CD4-positive, alpha-beta T cell treated with Interferon gamma for 1 hour (primary cell): ENCODE measurements around the gene C5orf63.
"Not testable (repeated sequence)": the region's sequence is repeated elsewhere in the genome, so short reads cannot be mapped to it uniquely, and the experiment has no call there.

ENCODE experiments used
- DNase-seq: peaks from one replicate; pipeline ENCODE4 v3.0.0-alpha.2; 2020

Gene C5orf63

DNA sequence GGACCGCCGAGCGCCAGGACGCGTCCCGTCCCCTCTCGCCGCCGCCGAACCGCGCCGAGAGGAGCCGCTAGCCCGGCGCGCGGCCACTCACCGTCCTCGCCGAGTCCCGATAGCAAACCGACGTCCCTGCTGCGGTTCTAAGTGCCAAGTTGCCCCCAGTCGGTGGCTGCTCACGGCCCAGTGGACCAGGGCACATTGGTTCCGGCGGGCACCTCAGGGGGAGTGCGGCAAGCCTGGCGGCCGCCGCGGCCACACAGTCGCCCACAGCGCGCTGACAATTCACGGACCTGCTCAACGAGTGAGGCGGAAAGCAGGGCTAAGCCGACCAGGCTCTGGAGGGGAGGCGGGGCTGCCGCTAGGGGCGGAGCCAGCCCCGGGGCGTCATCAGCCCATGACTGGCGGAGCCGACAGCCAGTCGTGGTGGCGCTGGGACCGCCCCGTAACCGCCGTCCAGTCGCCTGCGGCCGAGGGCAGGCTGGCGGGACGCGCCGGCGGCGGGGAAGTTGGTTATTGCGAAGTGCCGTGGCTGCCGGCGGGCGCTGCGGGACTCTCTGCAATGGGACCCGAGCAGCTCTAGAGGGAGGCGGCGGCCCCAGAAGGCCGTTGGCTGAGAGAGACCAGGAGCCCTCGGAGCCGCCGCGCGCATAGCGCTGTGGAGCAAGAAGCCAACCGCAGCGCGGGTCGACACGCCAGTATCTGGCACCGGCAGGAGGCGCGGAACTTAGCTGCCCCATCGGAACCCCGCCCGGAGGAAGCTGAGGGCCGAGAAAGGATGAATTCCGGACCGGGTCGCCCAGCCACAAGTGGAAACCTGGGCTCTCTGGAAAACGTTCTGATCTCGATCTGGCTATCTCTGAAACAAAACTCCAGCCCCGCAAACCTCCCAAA lies 42.8 kb downstream of the C5orf63 start, which contains the start of gene MARCHF3:
Gene MARCHF3, minus strand, starts transcription at position 300 of the 888 bp plus-strand sequence. CDS start 112,387 bp downstream, outside the sequence.
- DNase-seq: peak; percentile 95

DNA sequence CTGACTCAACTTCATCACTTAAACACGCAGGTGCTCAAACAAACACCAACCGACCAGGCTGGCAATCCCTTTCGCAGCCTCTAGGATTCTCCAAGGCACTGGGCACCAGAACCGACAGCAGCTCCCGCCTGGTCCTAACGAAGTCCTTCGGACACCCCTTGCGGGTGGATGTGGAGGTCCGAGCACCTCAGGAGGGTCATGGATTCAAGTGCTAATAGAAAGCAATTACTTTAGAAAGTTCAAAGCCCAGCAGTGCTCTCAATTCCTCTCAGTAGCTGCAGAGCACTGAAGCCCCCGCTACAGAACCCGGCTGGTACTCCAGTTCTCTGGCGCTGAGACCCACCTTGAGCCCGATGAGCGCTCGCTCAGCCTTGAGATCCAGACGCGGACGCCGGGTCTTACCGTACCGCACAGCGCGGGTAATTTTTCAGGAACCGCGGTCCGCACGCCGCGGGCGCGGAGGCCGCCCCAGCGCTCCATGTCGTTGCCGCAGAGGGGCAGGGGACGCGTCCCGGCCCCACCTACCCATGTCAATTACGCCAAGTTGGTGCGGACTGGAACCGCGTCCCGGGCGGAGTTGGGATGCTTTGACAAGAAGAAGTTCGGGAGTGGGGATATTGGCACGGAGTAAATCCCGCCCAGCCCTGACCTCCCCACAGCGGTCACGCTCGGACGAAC lies 43.6 kb downstream of the C5orf63 start:
- DNase-seq: peak; percentile 26

DNA sequence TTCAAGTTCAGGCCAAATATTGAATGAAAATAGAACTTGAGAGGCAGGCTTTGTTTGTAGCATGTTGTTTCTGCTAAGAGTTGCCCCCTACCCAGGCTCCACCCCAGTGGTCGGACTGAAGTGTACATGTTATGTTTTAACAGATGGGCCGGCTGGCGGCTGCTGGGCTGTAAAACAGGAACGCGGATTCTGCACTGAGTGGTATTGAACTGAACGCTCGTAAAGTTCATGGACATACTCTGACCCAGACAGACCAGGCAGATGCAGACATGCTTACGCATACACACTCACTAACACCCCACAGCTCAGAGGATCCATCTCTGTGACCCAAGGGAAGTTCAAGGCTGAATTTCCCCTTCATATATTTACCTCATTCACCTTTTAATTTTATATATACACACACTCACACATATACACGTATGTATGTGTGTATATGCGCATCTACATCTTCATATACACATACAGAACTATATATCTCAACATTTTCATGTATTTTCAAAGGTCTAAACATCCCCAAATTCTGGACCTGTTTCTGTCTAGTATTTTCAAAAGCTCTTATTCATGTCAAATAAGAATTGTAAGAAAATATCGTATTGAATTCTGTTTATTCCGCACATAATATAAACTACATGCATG lies 44.4 kb downstream of the C5orf63 start:
- DNase-seq: peak; percentile 7

DNA sequence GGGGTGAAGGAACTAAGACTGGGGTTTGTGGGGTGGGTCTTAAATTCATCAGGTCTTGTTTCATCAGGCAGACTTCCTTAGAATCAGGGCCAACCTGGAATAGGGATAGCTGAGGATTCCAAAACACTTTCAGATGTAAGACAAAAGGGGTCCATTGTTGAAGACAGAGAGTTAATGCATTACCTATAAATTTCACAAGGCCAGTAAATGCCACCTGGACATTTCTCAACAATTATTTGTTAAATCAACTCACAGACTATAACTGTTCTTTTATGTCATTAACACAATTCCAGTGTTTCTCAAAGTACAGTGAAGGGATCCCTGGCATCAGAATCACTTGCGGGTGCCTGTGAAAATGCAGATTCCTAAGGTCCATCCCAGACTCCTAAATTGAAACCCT lies 45.8 kb downstream of the C5orf63 start:
- no peak for DNase-seq

DNA sequence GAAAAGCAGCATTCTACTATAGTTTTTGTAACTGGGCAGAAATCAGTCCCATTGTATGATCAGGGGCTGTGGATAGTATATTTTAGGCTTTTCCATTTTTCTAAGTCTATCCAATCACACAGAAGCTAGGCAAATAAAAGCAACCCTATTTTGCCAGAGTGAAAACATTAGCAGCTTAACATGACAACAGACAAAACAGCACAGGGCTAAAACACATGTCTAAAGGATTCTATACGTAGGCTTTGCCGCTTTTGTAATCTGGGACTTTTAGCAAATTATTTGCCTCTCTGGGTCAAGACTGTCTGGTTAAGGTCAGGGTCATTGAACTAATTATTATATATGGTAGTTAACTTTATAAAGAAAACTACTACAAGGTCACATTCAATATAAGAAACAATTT lies 47.1 kb downstream of the C5orf63 start:
- DNase-seq: no peak

DNA sequence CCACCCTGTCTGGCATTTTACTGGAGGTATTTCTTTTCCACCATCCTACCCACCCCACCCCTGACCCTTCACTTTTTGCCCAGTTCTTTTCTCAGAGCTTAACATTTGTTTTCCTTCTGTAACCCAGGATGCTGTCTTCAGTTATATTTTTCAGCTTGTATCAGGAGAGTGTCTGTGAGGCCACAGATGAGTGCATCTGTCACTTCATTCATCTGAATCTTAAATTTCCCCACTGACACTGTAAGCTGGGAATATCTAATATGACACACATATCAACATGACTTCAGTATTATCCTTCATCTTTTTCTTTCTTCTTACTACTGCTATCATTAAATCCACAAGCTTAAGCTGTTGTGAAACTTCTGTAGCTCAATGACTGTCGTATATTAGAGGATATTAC lies 47.8 kb downstream of the C5orf63 start:
- no peak for DNase-seq

DNA sequence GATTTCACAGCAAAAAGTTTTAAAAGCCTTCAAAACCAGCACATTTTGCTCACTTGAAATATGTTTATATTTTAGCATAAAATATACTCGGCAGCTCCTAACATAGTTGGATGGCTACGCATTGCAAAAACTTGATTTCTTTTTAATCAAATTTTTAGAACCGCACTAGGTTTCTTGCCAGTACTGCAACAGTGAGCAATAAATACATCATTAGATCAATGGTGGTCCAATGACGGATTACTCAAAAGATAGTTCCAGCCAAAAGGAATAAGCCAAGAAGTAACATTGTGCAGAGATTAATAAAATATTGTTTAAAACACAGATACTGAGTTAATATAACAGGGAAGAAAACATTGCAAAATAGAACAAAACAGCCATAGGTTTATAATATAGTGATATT lies 48.5 kb downstream of the C5orf63 start:
- DNase-seq: no peak

DNA sequence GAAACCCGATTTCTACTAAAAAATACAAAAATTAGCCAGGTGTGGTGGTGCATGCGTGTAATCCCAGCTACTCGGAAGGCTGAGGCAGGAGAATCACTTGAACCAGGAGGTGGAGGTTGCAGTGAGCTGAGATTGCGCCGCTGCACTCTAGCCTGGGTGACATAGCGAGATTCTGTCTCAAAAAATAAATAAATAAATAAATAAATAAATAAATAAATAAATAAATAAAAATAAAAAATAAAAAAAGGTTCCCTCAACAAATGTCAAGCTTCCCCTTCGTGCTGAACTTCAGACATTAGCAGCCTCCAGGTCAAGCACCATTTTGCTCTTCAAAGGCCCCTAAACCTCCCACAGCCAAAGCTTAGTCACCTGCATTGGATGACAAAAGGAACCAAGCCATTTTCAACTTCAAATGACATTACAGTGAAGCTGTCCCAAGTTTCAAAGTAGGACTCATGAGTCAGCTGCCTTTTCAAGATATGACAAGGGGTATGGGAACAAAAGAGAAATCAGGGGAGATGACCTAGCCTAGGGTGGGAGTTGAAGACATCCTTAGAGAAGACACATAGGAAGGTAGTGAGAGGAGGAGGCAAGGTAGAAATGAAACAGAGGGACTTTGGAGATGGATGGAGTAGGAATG lies 49.6 kb downstream of the C5orf63 start:
- DNase-seq: not testable (repeated sequence)

DNA sequence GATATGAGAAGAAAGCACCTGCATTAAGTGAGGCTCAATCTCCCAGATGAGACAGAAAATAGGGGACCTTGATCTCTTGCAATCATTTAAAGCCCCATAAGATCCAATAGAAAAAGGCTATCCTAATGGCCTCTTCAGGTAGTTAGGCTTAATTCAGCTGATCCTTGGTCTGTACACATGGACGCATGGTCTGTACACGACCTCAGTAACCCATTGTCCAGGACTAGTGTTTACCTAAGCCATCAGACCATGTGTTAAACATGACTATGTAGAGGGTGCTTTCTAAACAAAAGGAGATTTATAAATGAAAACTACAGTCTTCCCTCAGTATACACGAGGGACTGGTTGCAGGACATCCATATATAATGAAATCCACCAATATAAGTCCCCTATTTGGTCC lies 50.5 kb downstream of the C5orf63 start:
- DNase-seq: no peak

DNA sequence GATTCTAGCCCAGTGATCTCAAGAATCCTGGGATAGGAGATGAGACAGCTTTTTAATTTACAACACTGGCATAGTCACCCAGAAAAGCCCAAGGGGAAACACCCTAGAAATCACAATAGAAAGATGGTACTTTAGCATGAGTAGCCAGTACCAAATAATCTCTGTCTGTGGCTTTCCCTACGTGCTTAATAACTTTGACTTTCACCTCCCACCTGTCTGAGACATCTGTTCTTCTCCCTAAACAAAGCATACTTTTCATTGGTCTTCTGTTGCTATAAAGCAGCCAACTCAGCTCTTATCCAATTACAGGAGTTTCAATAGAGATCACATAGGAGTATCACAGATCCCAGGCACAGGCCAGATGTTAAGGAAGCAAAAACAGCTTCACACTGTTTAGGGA lies 53.4 kb downstream of the C5orf63 start:
- DNase-seq: no peak

DNA sequence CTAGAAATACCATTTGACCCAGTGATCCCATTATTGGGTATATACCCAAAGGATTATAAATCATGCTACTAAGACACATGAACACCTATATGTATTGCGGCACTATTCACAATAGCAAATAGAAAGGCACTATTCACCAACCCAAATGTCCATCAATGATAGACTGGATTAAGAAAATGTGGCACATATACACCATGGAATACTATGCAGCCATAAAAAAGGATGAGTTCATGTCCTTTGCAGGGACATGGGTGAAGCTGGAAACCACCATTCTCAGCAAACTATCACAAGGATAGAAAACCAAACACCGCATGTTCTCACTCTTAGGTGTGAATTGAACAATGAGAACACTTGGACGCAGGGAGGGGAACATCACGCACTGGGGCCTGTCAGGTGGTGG lies 56.6 kb downstream of the C5orf63 start:
- not testable (repeated sequence) for DNase-seq

DNA sequence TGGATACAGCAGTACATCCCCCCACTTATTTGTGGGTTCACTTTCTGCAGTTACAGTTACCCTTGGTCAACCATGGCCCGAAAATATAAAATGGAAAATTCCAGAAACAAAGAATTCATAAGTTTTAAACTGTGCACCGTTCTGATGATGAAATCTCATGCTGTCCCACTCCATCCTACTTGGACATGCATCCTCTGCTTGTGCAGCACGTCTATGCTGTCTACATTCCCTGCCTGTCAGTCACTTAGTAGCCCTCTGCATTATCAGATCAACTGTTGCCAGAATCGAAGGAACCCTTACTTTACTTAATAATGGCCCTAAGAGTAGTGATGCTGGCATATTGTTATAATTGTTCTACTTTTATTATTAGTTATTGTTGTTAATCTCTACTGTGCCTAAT lies 57.6 kb downstream of the C5orf63 start:
- no peak for DNase-seq

DNA sequence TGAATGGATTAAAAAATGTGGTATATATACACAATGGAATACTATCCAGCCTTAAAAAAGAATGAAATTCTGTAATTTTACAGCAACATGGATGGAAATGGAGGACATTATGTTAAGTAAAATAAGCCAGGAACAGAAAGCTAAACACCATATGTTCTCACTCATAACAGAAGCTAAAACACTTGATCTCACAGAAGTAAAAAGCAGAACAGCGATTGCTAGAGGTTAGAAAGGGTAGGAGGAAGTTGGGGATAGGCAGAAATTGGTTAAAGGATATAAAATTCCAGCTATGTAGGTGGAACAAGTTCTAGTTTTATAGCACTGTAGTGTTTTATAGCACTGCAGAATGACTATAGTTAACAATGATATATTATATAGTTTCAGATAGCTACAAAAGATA lies 58.7 kb downstream of the C5orf63 start:
- no peak for DNase-seq

DNA sequence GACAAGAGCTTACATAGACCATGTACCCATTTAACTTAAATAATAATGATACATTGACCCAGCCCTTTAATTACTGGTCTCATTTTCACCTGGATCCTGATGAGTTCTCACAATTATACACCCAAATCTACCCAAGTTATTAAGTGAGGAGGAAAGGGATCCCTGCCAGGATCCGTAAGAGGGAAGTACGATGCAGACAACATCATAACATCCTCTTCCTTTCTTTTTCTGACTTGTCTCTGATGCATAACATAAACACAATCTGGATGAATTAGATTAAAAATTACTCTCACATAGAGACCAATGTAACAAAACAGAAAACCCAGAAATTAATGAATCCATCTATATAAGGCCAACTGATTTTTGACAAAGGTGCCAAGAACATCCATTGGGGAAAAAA lies 59.9 kb downstream of the C5orf63 start:
- no peak for DNase-seq

DNA sequence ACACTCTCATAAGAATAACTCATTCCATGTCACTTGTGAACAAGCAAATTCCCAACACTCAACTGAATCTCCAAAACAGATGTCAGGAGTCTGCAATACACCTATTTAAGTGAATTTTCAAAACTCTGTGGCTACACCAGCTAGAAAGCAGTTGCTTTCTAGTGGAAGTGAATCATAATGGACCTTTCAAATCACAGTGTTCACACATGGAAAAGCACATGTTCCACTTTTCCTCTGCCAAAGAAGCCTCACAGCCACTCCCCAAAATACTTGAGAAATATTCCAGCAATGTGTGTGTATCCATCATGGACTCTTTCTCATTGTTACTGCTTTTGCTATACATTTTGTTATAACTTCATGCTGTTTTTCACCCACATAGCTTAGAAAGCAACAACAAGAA lies 60.4 kb downstream of the C5orf63 start:
- DNase-seq: no peak

DNA sequence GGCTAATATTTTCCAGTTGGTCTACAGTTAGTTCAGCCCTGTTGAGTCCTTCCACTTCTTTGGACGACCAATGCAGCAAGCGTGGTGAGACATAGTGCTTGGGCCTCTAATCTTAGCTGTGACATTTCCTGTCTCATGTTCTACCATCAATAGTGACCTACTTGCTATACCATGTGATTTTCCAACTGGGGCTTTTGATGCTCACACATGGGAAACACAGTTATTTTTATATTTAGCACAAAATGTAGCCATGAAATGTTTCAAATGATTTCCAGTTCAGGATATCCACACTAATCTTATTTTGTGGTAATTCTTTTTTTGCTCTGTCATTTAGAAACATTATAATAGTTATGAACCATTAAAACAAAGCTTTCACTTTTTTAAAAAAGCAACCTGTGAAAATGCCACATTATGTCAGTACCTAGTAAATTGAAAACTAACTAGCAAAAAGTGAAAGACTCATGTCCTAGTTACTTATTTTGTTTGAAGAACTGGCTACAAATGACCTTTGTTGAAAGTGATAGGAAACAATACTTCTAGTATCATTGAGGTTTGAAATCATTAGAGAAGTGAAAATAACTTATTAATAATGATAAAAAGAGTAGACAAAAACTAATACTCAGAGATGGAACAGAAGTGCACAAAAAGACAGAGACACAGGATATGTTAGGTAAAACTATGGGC lies 61.2 kb downstream of the C5orf63 start:
- no peak for DNase-seq

DNA sequence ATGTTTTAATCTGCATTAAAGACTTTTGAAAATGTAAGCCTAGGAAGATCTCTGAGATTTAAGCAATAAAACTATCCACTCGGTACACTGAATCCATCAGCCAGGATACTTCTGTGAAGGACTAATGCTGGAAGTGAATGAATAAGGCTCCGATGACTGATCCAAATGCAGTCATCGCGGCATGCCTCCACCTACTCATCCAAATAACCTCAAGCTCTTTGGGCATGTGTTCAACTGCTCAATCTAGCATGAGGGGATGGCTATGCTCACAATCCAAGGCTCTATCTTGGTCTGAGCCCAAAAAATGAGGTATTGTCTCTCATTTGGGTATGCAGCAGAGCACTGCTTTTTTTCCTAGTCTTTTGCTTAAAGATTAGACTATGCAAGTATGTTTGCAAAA lies 62.1 kb downstream of the C5orf63 start:
- no peak for DNase-seq

DNA sequence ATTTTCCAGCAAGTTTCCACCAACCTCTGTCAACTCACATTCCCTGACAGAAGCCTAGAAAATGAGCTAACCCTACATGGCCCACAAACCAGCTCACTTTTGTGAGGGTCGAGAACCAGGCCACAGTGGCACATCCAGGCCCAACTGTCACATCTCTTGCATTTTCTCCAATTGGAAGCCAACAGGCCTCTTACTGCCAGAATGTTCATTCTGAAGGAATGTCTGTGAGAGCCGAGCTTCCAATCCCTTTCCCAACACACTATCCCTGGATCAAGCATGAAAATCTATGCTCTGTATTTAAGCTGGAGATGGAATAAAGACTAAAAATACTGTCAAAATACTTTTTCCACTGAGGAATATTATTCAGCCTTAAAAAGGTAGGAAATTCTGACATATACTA lies 62.9 kb downstream of the C5orf63 start:
- DNase-seq: no peak

DNA sequence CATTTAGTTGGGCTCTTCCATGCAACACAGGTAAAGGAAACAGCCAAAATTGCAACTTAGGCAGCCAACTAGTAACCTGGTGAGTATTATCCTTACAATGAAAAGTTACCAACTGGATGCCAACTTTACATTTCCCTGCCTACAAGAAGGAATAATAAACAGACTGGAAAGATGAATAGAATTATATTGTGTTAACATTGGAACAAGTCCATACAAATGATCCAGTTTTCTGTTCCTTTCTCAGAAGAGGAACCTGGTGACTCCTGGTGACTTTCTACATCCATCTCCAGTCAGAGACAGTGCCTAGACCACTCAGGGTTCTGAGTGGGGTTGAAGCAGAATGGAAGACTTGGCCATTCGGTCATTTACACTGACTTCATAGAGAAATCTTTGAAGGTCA lies 63.5 kb downstream of the C5orf63 start:
- DNase-seq: no peak

DNA sequence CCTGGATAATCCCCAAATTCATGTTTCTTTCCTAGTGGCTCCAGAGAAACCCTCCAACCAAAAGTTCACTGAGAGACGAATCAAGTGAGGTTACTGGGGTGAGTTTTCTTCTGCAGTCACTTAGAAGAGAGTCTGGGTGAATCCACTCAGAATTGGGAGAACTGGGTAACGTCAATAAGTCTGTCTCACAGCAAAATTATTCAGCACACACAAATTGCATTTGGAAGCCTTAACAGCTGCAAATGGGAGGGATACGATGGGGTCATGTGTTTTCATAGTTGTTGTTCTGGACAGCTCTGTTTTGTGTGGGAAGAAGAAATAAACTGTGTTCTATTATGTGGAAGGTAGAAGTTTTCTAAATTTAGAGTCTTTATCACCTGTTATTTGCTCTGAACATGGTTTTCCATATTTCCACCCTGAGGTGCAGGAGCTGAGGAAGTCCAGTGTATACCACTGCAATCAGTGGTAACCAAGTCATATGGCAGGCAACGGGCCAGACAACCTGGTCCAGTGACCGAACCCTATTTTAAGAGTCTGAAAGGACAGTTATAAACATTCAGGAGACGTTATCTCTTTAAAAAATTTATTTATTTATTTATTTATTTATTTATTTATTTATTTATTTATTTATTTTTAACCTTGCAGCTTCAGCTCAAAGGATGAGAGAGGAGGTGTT lies 64.9 kb downstream of the C5orf63 start:
- DNase-seq: no peak

DNA sequence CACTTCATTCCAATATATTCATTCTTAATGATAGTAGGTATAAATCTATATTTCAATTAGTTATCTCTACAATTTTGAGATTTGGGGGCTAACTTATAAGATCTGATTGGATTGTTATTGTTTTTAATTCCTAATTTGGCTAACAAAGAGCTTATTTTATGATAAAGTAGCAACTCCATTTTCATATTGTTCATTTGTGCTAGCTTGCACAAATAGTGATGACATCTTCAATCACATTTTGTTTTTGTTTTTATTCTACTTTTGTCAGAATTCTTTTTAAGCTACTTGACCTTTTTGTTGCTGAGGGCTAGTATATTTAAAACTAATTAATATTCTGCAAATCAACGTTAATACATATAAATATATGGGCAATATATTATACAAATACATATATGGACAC lies 65.8 kb downstream of the C5orf63 start:
- DNase-seq: no peak

DNA sequence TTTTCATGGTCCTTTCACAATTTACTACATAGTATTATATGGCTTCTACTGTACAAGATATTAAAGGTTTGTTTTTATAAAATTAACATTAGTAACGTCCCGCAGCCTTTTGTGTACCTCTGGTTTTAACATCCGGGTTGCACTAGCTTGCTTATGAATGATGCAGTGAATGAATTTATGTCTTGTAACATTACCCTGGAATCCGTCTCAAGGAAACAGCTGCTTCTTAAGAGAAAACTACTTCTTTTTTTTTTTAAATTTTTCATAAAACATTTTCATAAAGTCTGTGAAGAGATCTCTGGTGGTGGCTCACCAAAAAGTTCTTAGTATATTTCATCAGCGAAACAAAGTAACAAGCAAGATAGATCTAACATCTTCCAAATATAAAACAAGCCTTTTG lies 66.6 kb downstream of the C5orf63 start:
- DNase-seq: no peak
